Measurements from ENCODE around the gene RAMP1.
"Not testable (repeated sequence)": the region's sequence is repeated elsewhere in the genome, so short reads cannot be mapped to it uniquely, and the experiment has no call there.

Gene RAMP1

GRCh38 chr2:237859533-237860272 is at the start of gene RAMP1:
TSS of gene RAMP1 (plus strand) at chr2:237859623. CDS start at chr2:237859676, 53 bp downstream.
- peak; percentile 34 for DNase-seq

GRCh38 chr2:237815637-237816036 is 43.8 kb upstream of the RAMP1 start:
- no peak for DNase-seq

GRCh38 chr2:237816531-237816930 is 42.9 kb upstream of the RAMP1 start:
- DNase-seq, result no peak

- no peak for DNase-seq
These were observed 41.4 kb upstream of the RAMP1 start for GRCh38 chr2:237818066-237818473.

GRCh38 chr2:237819231-237819630 is 40.2 kb upstream of the RAMP1 start:
- no peak for DNase-seq

- DNase-seq, result no peak
These were observed 39.0 kb upstream of the RAMP1 start for GRCh38 chr2:237820421-237820820.

GRCh38 chr2:237823544-237823943 is 35.9 kb upstream of the RAMP1 start:
- DNase-seq, result no peak

GRCh38 chr2:237824085-237824484 is 35.3 kb upstream of the RAMP1 start:
- DNase-seq, result no peak

- no peak for DNase-seq
These were observed 31.9 kb upstream of the RAMP1 start for GRCh38 chr2:237827421-237827987.

GRCh38 chr2:237830522-237830921 is 28.9 kb upstream of the RAMP1 start:
- DNase-seq, result no peak

GRCh38 chr2:237833546-237833945 is 25.9 kb upstream of the RAMP1 start:
- no peak for DNase-seq

GRCh38 chr2:237835372-237835771 is 24.1 kb upstream of the RAMP1 start:
- DNase-seq, result no peak

GRCh38 chr2:237841051-237841450 is 18.4 kb upstream of the RAMP1 start:
- no peak for DNase-seq

GRCh38 chr2:237848940-237849339 is 10.5 kb upstream of the RAMP1 start:
- DNase-seq, result not testable (repeated sequence)

GRCh38 chr2:237854295-237854694 is 5.1 kb upstream of the RAMP1 start:
- no peak for DNase-seq

- no peak for DNase-seq
These were observed 1.6 kb upstream of the RAMP1 start for GRCh38 chr2:237857791-237858190.

- DNase-seq, result peak; percentile 59
These were observed 935 bp upstream of the RAMP1 start for GRCh38 chr2:237858294-237859081.

- no peak for DNase-seq
These were observed 365 bp upstream of the RAMP1 start for GRCh38 chr2:237859082-237859433.

GRCh38 chr2:237860273-237860935 is 981 bp downstream of the RAMP1 start:
- no peak for DNase-seq

- no peak for DNase-seq
These were observed 2.6 kb downstream of the RAMP1 start for GRCh38 chr2:237861875-237862527.

- no peak for DNase-seq
These were observed 3.1 kb downstream of the RAMP1 start for GRCh38 chr2:237862528-237862895.

GRCh38 chr2:237863102-237863511 is 3.7 kb downstream of the RAMP1 start:
- no peak for DNase-seq

Measured in stimulated activated CD4-positive, alpha-beta T cell treated with anti-CD3 and anti-CD28 coated beads, Interleukin-15, amount 100 ng/mL, for 24 hours (primary cell).